Lower leg skin (tissue), 4 donors: ENCODE data around the gene KIF26B. TPM values are rescaled to one million over a fixed set of nuclear protein-coding genes. Genes with fewer than 3 reads are reported as not detected.
A peak's percentile ranks its signal among the peaks of the same experiment; 100 is the strongest.

Experiments
- DNase-seq, 2 donors: peaks; one replicate each; pipeline ENCODE4 v3.0.0-alpha.2; 2019; ENCODE audit warnings: low spot score in 2 of 2
- H3K4me3 ChIP-seq: fragments of 200-600 bp; sonication (generic); 2 replicates; pipeline ENCODE4 v1.5.1; 2017; ENCODE audit warnings: mild to moderate bottlenecking, low read depth; ENCODE audit not compliant: poor library complexity, severe bottlenecking
- CTCF ChIP-seq, 3 donors: fragments of 450-650 bp; IDR thresholded peaks; one replicate each; pipeline ENCODE4 v1.5.1; 2016; ENCODE audit warnings: antibody characterized with exemption in 3 of 3, mild to moderate bottlenecking in 3 of 3, moderate library complexity in 2 of 3
- POLR2A ChIP-seq, 2 donors: fragments of 450-650 bp; IDR thresholded peaks; one replicate each; pipeline ENCODE4 v1.6.1; 2016 to 2017; ENCODE audit warnings: antibody characterized with exemption in 2 of 2, mild to moderate bottlenecking in 1 of 2, moderate library complexity in 1 of 2
- WGBS, 2 donors: methylation state at CpG; one replicate each; pipeline ENCODE4 v1.1.5; 2018; 5-methylcytosine and 5-hydroxymethylcytosine counted together
- intact Hi-C: fragments of 100-400 bp; cut with DNase I; formaldehyde crosslinking; loops from one replicate; pipeline ENCODE4 v1.15.0; 2023; ENCODE audit warnings: low total_unique reads
- total RNA-seq, 4 donors: library from RNA; depleted of rRNA; stranded (reverse); fragments of >200 nt; gene quantifications; one replicate each; pipeline ENCODE4 v1.1.0, GENCODE V29; 2016

KIF26B gene
- total RNA-seq, 4 donors from 2014 or later, result 3.9 to 6.6 (median 5.7) TPM

DNA sequence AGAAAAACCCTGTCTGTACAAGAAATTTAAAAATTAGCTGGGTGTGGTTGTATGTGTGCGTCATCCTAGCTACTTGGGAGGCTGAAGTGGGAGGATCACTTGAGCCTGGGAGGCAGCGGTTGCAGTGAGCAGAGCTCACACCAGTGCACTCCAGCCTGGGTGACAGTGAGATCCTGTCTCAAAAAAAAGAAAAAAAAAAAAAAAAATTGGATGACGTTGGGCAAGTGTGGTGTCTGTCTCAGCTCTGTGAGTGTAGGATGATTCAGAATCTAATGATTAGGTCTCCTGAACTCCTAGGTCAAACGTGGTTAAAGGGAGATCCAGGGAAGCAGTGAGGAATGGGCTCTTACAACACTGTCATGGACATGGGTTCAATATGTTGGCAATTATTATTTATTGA, 435.9 kb downstream of the KIF26B start:
- intact Hi-C loops, result no loop called here
- TF ChIP-seq POLR2A (IDR thresholded peaks at IDR 0.05), result no peak
- TF ChIP-seq CTCF (IDR thresholded peaks at IDR 0.05), result no peak
- H3K4me3 ChIP-seq, result no peak overlapping the region
- DNase-seq, result peak in 1 of 2 donors; percentile 43
- 77 to 81% methylated on average over 4 of the region's 4 CpGs for WGBS, 2 donors

GRCh38 chr1:245591346-245592188, 436.8 kb downstream of the KIF26B start:
- 88 to 90% methylated on average over 25 of the region's 25 CpGs for WGBS, 2 donors
- TF ChIP-seq POLR2A (IDR thresholded peaks at IDR 0.05), result no peak
- no peak for TF ChIP-seq CTCF (IDR thresholded peaks at IDR 0.05)
- H3K4me3 ChIP-seq, result no peak overlapping the region
- DNase-seq, result peak in 1 of 2 donors; percentile 58
- intact Hi-C loops, result no loop called here

GRCh38 chr1:245592189-245592460, 437.3 kb downstream of the KIF26B start:
- 93 to 94% methylated on average over 9 of the region's 9 CpGs for WGBS, 2 donors
- peak in 1 of 2 donors; percentile 79 for DNase-seq
- intact Hi-C loops, result no loop called here
- H3K4me3 ChIP-seq, result no peak overlapping the region
- no peak for TF ChIP-seq CTCF (IDR thresholded peaks at IDR 0.05)
- no peak for TF ChIP-seq POLR2A (IDR thresholded peaks at IDR 0.05)

GRCh38 chr1:245598524-245599305, 443.9 kb downstream of the KIF26B start:
- 66 to 77% methylated on average over 18 of the region's 18 CpGs for WGBS, 2 donors
- peak in 1 of 2 donors; percentile 63 for DNase-seq
- intact Hi-C loops, result no loop called here
- TF ChIP-seq CTCF (IDR thresholded peaks at IDR 0.05), result no peak
- TF ChIP-seq POLR2A (IDR thresholded peaks at IDR 0.05), result no peak
- no peak overlapping the region for H3K4me3 ChIP-seq

- no peak for TF ChIP-seq POLR2A (IDR thresholded peaks at IDR 0.05)
- no peak for TF ChIP-seq CTCF (IDR thresholded peaks at IDR 0.05)
Measured at GRCh38 chr1:245599371-245600174, 444.8 kb downstream of the KIF26B start.

More at GRCh38 chr1:245599371-245600174, 444.8 kb downstream of the KIF26B start:
- intact Hi-C loops, result no loop called here
- H3K4me3 ChIP-seq, result no peak overlapping the region
- peak in 1 of 2 donors; percentile 73 for DNase-seq
- WGBS, 2 donors, result 80 to 86% methylated on average over 16 of the region's 16 CpGs
